ENCODE measurements around the gene GARIN5B.

The GARIN5B gene

GRCh38 chr19:55392820-55393761 lies 30.0 kb upstream of the GARIN5B start:
- no peak for DNase-seq (ENCODE audit: low read depth)
- no peak overlapping the region for H3K4me3 ChIP-seq (ENCODE audit: low read length)
- no peak for TF ChIP-seq CTCF (conservative IDR thresholded peaks at IDR 0.05; ENCODE audit: low read depth, low read length)

GRCh38 chr19:55391702-55392615 lies 28.9 kb upstream of the GARIN5B start:
- no peak for DNase-seq (ENCODE audit: low read depth)
- no peak for TF ChIP-seq CTCF (conservative IDR thresholded peaks at IDR 0.05; ENCODE audit: low read depth, low read length)
- H3K4me3 ChIP-seq (ENCODE audit: low read length): no peak overlapping the region

- TF ChIP-seq CTCF (conservative IDR thresholded peaks at IDR 0.05; ENCODE audit: low read depth, low read length): no peak
- no peak overlapping the region for H3K4me3 ChIP-seq (ENCODE audit: low read length)
- no peak for DNase-seq (ENCODE audit: low read depth)
Observed at GRCh38 chr19:55391191-55391670, 28.2 kb upstream of the GARIN5B start.

- H3K4me3 ChIP-seq (ENCODE audit: low read length): no peak overlapping the region
- TF ChIP-seq CTCF (conservative IDR thresholded peaks at IDR 0.05; ENCODE audit: low read depth, low read length): no peak
- no peak for DNase-seq (ENCODE audit: low read depth)
Observed at GRCh38 chr19:55390461-55390880, 27.4 kb upstream of the GARIN5B start.

GRCh38 chr19:55389386-55390317 lies 26.6 kb upstream of the GARIN5B start:
- no peak overlapping the region for H3K4me3 ChIP-seq (ENCODE audit: low read length)
- DNase-seq (ENCODE audit: low read depth): no peak
- no peak for TF ChIP-seq CTCF (conservative IDR thresholded peaks at IDR 0.05; ENCODE audit: low read depth, low read length)

Data from retinal pigment epithelial cell (primary cell).